GM23248 (cell line): ENCODE measurements around the gene CAMTA1.

Experiments used
- EZH2 ChIP-seq: fragments of 200-600 bp; sonication (generic); IDR thresholded peaks from 2 replicates; pipeline ENCODE4 v1.6.1; 2018; ENCODE audit warnings: antibody characterized with exemption, mild to moderate bottlenecking; ENCODE audit not compliant: insufficient read depth, poor library complexity, severe bottlenecking
- EZH2phosphoT487 ChIP-seq: fragments of 200-600 bp; sonication (generic); IDR thresholded peaks from 2 replicates; pipeline ENCODE4 v1.6.1; 2018; ENCODE audit warnings: antibody characterized with exemption, moderate library complexity, mild to moderate bottlenecking, low read depth; ENCODE audit not compliant: insufficient read depth

GRCh38 chr1:7459914-7460313 lies 674.7 kb downstream of the CAMTA1 start:
- TF ChIP-seq EZH2phosphoT487 (no peak), EZH2 (no peak)
